NOMO-1 (cell line): ENCODE data around the gene B4GALT1.
"Not testable (repeated sequence)": the region's sequence is repeated elsewhere in the genome, so short reads cannot be mapped to it uniquely, and the experiment has no call there.

ENCODE experiments used
- DNase-seq, 2 experiments: peaks; one replicate each; lab custom pipeline; 2025; ENCODE audit not compliant: unreplicated experiment in 2 of 2; lab: John Stamatoyannopoulos, UW

B4GALT1 gene

DNA sequence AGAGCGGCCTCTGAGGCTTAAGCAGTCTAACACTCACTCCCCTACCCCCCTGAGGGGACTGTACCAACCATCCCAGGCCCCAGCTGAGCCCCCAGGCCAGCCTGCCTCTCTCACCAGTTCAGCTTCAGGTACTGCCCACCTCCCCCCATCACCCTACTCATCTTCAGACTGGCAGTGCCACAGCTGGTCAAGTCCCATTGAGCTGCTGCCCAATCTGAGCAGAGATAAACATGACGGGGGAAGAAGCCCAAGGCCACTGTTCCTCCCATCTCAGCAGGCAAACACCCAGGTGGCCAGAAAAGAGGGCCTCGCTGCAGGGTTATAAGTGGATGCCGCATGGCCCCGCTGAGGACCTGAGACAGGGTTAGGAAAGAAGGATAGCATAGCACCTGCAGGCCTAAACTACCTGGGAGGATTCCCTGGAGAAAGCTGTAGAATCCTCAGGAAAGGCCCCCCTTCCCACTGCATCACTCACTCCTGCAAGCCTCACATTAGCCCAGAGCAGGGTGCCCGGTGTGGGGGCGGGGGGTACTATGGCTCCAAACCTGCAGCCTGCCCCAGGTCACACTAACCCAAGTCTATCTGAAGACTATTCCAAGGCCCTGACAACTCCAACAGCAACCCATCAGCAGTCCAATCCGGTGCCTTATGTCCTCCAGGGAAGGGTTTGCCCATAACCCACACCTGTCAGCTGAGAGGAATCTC, 3.6 kb downstream of the B4GALT1 start:
- no peak for DNase-seq

DNA sequence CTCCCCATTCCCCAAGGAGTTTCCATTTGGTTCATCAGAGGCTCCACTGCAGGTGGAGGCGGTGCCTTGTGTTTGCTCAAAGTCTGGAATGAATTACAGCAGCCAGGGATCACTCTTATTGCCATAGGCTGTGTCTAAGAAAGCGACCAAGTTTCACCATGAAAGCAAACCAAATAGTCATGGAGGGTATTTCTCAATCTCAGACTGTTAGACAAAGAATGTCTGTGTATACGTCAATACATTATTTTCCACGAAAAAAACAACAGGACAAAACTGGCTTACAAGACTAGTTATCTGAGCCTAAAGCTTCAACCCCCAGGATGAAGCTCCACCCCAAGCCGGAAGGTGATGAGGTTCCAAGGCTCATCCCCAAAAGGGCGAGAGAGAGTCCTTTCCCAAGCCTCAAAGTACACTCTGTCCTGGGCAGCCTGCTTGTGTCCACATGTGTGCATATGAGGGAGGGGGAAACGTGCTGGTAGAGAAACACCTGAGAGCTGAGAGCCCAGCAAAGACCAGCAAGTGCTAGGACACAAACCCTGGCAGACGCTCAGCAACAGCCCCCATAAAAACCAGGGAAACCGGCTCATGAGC, 4.3 kb downstream of the B4GALT1 start:
- DNase-seq: no peak

GRCh38 chr9:33161589-33162132, 5.5 kb downstream of the B4GALT1 start:
- no peak for DNase-seq

DNA sequence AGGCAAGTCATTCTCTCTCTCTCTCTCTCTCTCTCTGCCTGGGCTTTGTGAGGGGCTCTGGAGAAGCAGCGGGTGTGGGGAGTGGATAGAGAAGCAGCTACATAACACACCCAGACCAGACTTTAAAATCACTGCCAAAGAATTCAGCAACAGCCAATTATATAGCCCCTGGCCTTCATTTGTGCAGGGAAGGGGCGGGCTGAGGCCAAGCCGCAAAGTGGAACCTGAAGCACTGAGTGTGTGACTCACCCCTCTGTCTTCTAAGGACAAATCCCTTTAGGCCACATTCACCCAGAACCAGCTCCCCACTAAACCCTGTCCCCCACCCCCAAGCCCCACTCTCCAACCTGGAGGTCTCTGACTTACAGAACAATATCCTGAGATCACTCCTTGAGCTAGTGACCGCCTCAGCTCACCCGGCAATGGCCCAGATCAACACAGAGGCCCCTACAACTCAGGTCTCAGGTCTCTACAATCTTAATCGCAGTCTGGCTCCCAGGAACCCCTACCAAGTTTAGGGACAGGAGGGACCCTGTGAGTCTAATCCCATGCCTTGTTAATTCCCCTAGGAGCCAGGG, 6.0 kb downstream of the B4GALT1 start:
- peak; percentile 86 to 94 for DNase-seq

GRCh38 chr9:33160446-33160845, 6.7 kb downstream of the B4GALT1 start:
- not testable (repeated sequence) for DNase-seq

DNA sequence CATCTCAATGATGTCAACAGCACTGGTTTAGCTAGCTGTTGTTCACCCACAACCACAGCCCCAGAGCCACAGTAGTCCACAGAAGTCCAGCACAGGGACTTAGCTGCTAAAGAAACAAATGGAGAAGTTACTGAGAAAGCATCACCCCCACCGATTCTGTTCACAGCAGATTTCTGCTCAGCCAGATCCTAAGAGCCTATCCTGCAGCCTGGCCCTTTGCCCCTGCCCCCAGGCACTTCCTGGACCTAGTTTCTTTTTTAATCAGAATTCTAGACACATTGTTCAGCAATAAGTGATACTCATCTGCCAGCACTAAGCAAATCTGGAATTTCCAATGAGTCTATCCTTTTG, 7.4 kb downstream of the B4GALT1 start:
- peak; percentile 71 to 74 for DNase-seq

DNA sequence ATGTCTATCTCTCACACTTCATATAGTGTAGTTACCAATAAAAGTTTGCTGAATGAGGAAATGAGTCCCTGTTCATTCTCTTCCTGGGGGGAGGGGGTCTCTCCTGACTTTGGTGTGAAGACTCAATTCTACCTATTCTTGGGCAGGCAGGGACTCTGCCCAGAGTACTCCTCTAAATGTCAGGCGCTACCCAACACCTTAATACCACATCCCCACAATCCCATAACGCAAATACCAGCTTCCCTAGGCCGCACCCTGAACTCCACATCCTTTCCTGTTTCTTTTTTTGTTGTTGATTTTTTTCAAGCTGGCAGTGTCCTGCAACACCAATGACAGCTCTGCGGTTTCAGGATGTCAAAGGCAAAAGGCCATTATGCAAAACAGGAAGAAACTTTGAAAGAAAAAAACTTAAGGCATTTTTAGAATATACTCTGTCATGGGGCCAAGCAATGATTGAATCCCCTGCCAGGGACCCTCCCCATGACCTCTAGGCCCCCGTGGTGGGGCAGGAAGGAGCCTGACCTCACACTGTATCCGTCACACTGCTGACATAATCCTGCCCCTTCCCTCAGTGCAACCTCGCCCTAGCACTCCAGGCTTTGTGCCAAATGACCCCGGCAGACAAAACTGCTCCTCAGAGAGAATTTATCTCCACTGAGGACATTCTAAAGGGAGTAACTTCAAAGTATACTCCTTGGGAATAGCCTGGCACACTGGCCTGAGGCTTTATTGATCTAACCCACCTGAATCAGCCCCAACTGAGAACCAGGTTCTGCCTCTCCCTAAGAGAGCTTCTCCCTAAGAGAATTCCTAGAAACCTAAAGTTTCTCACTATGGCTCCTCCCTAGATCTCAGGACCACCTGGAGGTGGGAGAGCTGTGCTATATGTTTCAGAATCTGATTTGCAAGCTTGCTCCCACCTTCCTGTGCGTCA, 8.0 kb downstream of the B4GALT1 start:
- DNase-seq: peak; percentile 81 to 90

DNA sequence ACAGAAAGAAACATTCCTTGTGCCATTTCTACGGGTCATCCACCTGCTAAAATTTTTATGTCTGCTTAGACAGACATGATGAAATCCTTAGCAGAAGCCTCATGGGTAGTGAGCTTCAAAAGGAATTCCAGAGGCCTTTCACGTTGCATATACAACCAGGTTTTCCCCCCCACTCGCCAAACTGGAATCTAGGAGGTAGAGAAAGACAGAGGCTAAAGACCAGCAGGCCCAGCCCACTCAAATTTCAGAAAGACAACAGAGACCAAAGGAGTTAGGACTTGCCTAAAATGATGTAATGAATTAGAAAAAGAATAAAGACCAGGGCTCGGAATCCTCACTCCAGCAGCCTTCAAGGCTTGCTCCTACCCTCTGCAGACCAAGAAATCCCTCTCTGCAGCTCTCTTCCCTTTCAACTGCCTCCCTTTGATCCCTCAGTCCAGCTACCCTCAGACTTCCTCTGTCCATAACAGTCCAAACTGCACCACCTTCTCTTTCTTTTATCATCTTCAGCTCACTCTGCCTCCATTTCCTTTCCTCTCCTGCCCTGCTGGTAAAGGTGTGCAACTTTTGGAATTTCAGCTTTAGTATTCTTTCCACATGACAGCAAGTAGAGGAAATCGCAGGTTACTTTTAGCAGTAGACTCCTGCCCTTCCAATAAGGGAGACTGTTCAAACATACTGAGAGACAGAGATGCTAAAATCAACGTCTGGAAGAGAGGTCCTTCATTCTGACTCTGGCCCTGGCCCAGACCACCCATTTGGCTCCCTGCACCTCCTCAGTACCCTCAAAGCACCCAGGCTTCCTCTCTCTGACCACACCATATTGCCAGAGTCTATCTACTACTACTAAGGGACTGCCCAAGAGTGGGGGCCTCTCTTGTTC, 8.9 kb downstream of the B4GALT1 start:
- DNase-seq: no peak

DNA sequence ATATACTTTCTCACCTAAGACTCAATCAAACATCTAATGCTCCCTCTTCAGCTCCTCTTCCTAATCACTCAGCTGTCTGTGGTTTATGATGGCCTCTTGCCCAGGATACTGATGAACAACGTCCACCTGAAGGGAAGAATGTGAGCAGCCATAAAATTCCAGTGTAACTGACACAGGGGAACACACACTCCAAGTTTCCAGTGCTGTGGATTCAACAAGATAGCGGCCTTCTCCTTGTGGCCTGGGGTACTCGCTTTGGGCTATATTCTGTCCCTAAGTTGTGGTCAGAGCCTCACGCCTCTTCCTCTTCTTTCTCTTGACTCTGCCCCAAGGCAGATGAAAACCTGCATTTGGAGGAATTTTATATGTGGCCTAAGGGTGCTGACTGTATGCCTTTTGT, 11.7 kb downstream of the B4GALT1 start:
- DNase-seq: peak in 1 of 2 experiments; percentile 36

DNA sequence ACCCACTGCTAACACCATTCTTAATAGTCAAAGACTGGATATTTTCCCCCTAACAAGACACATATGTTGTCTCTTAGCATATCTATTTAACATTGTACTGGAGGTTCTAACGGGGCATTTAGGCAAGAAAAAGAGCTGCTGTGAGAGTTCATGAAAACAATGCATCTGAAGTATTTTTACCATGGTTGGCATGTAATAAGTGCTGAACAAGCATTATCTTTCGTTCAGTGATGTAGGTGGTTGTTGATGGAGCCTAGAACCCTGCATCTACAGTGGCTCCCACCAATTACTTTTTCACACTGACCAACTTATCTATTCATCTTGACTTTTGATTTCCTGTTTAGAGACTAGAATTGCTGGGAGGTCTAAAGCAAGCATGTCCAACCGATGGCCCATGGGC, 12.8 kb downstream of the B4GALT1 start:
- DNase-seq: no peak

DNA sequence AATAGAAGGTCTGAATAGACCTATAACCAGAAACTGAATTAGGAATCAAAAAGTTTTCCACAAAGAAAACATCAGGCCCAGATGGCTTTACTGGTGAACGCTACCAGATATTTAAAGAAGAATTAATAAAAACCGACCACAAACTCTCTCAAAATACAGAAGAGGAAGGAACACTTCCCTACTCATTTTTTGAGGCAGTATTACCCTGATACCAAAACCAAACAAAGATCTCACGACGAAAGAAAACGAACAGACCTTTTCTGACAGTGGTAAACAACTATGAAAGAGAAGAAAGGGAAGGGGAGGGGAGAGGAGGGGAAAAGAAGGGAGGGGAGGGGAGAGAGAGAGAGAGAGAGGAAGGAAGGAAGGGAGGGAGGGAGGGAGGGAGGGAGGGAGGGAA, 13.5 kb downstream of the B4GALT1 start:
- peak; percentile 37 to 86 for DNase-seq

- DNase-seq: no peak
Measured at GRCh38 chr9:33153001-33153400, 14.1 kb downstream of the B4GALT1 start.

DNA sequence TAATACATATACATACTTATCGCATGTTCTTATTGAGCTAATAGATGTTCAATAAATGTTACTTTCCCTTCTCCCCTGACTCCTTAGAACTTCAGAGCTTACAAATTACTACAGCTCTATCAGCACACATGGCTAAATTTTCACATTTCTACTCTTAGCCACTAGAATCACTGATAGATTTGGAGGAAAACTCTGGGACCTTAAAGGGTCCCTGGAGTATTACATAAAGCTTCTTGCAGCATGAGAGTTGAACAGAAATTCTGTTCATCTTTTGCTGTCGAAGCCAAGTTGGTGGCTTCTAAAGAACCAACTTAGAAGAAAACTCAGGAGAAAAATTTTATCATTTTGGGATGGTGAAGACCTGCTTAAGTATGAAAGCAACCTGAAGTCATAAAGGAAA, 15.5 kb downstream of the B4GALT1 start:
- no peak for DNase-seq

GRCh38 chr9:33151007-33151557, 16.1 kb downstream of the B4GALT1 start:
- DNase-seq: peak; percentile 13 to 59

DNA sequence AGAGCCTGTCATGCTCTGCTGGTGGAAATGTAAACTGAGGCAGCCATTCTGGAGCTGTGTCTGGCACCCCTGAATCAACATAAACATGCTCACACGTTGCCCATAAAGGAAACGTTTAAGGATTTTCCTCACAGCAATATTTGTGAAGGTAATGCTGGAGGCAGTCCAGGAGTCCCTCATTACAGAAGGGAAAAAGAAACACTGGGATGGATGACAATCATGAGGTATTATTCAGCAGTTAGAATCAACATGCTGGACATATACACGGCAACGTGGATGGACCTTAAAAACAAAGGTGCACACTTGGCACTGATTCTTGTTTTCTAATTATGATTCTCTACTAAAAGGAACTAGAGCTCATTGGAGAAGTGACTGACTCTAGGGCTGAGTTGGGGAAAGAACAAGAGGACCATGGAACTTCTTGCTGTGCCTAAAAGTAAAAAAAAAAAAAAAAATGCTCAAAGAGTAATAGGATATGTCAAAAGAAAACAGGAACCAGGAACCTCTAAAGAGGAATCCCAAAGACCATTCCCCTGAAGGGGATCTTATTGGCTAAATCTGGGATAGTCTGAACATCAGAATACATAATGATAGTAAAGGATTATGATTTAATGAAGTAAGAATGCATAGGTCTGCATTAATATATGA, 18.6 kb downstream of the B4GALT1 start:
- DNase-seq: no peak

DNA sequence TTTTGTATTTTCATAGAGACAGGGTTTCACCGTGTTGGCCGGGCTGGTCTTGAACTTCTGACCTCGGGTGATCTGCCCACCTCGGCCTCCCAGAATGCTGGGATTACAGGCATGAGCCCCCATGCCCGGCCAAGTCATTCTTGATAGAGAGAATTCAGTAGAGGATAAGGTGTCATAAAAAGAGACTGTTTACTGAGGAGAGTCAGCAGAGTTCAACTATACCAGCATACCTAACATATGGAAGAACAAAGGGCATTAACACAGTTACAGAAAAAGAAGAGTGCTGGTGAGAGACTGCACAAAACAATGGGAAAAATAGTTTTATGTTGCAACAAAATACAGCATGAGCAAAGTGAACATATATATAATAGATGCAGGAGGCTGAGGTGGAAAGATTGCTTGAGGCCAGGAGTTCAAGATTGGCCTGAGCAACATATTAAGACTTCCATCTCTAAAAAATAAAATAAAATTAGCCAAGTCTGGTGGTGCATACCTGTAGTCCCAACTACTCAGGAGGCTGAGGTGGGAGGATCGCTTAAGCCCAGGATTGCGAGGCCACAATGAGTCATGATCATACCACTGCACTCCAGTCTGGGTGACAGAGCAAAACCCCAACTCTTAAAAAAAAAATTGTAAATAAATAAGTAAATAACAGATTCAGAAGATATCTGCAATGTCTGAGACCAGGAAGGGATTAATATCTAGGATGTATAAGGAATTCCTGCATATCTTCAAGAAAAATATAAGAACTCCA, 19.5 kb downstream of the B4GALT1 start:
- DNase-seq: no peak

DNA sequence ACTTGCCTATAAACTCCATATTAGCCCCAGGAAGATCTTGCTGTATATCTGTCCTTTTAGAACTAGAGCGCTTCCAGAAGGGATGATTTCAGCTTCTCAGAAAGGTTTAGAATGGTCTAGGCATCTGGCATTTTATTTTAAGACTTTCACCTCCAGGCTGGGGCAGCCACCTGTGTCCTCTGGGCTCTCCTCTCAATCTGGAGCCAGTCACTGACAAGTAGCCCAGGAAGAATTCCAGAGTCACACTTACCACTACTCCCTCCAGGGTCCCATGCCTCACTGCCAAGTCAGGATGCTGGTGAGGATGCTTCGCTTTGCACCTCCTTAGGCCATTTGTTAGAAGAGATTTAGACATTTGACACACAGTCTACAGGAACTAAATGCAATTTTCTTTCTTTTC, 20.8 kb downstream of the B4GALT1 start:
- DNase-seq: no peak

GRCh38 chr9:33144551-33144950, 22.6 kb downstream of the B4GALT1 start:
- no peak for DNase-seq
